OCI-LY7 (cell line): Measurements from ENCODE around the gene MARCKS. TPM values are rescaled to one million over a fixed set of nuclear protein-coding genes. Genes with fewer than 3 reads are reported as not detected.

Experiments used
- BruUV-seq: library from RNA; stranded (reverse); fragments of 400-500 nt; replicated peaks from 2 replicates; lab custom pipeline; 2021; lab: Mats Ljungman, UMichigan
- CTCF ChIA-PET: fragments of 300-600 bp; sonication (Branson Sonifier 250); formaldehyde crosslinking; loops from one replicate; lab custom pipeline; 2022; ENCODE audit warnings: antibody characterized with exemption; ENCODE audit not compliant: unreplicated experiment; lab: Charles Lee
- POLR2A ChIA-PET: fragments of 300-600 bp; sonication (Branson Sonifier 250); formaldehyde crosslinking; loops from one replicate; lab custom pipeline; 2022; ENCODE audit warnings: antibody characterized with exemption; lab: Charles Lee
- DNase-seq: peaks from one replicate; pipeline ENCODE4 v3.0.0-alpha.2; 2015; ENCODE audit warnings: low spot score
- H2AFZ ChIP-seq: fragments of 200-600 bp; sonication (generic), shearing (Covaris generic); 2 replicates; pipeline ENCODE4 v1.6.1; 2014; ENCODE audit warnings: mild to moderate bottlenecking, antibody characterized with exemption, low read length, moderate library complexity
- H3K27ac ChIP-seq: fragments of 200-600 bp; sonication (generic); 2 replicates; pipeline ENCODE4 v1.5.1; 2014; ENCODE audit warnings: mixed run types, low read depth, mild to moderate bottlenecking, moderate library complexity, low read length, inconsistent platforms; ENCODE audit not compliant: poor library complexity, severe bottlenecking
- H3K36me3 ChIP-seq: fragments of 200-600 bp; sonication (generic); 2 replicates; pipeline ENCODE4 v1.6.1; 2014; ENCODE audit warnings: mild to moderate bottlenecking, antibody characterized with exemption, low read length, moderate library complexity, mixed read lengths; ENCODE audit not compliant: insufficient read depth
- H3K4me1 ChIP-seq: fragments of 200-600 bp; sonication (generic); 2 replicates; pipeline ENCODE4 v1.5.1; 2014; ENCODE audit warnings: mild to moderate bottlenecking, low read length; ENCODE audit not compliant: insufficient read depth, poor library complexity, severe bottlenecking
- H3K4me2 ChIP-seq: fragments of 200-600 bp; sonication (generic); 2 replicates; pipeline ENCODE4 v1.6.1; 2014; ENCODE audit warnings: mild to moderate bottlenecking, low read length
- H3K4me3 ChIP-seq: fragments of 200-600 bp; sonication (generic); 2 replicates; pipeline ENCODE4 v1.5.1; 2014; ENCODE audit warnings: mild to moderate bottlenecking, low read depth, low read length; ENCODE audit not compliant: poor library complexity, severe bottlenecking
- H3K79me2 ChIP-seq: fragments of 200-600 bp; sonication (generic); 2 replicates; pipeline ENCODE4 v1.6.1; 2016; ENCODE audit warnings: low read depth, mild to moderate bottlenecking, low read length, moderate library complexity, mixed read lengths; ENCODE audit not compliant: insufficient read depth
- H3K9me2 ChIP-seq: fragments of 200-600 bp; sonication (generic); 2 replicates; pipeline ENCODE4 v1.6.1; 2016; ENCODE audit warnings: mild to moderate bottlenecking, low read length, mixed read lengths; ENCODE audit not compliant: insufficient read depth
- H3K9me3 ChIP-seq: fragments of 200-600 bp; sonication (generic); 2 replicates; pipeline ENCODE4 v1.6.1; 2014; ENCODE audit warnings: mild to moderate bottlenecking, mixed run types, low read length, mixed read lengths
- H4K20me1 ChIP-seq: fragments of 200-600 bp; sonication (generic); 2 replicates; pipeline ENCODE4 v1.6.1; 2014; ENCODE audit warnings: mild to moderate bottlenecking, antibody characterized with exemption, low read length, moderate library complexity, mixed read lengths; ENCODE audit not compliant: insufficient read depth
- EZH2phosphoT487 ChIP-seq: fragments of 200-600 bp; sonication (generic); IDR thresholded peaks from 2 replicates; pipeline ENCODE4 v1.6.1; 2018; ENCODE audit warnings: low read depth, borderline replicate concordance, mild to moderate bottlenecking, mixed run types, antibody characterized with exemption, low read length, moderate library complexity, mixed read lengths
- intact Hi-C: fragments of 100-400 bp; cut with micrococcal nuclease; formaldehyde crosslinking; loops from one replicate; pipeline ENCODE4 v1.10.0; 2022; ENCODE audit not compliant: unreplicated experiment
- total RNA-seq, 2 experiments: library from RNA; depleted of rRNA in 1 of 2; stranded (reverse); fragments of >200 nt in 1 of 2; shearing (Covaris generic) in 1 of 2; gene quantifications; 2 replicates each; pipeline ENCODE4 v1.2.3, GENCODE V29; 2014 to 2022
- TF ChIP-seq, protein P1 (sequence below): fragments of 200-600 bp; sonication (generic); conservative IDR thresholded peaks from 2 replicates; pipeline ENCODE4 v1.5.1; 2014; ENCODE audit warnings: mild to moderate bottlenecking, antibody characterized with exemption, low read length, moderate library complexity, mixed read lengths

Gene MARCKS
- total RNA-seq, 2 experiments from 2014 or later = 0.03 to 3.9 TPM

DNA sequence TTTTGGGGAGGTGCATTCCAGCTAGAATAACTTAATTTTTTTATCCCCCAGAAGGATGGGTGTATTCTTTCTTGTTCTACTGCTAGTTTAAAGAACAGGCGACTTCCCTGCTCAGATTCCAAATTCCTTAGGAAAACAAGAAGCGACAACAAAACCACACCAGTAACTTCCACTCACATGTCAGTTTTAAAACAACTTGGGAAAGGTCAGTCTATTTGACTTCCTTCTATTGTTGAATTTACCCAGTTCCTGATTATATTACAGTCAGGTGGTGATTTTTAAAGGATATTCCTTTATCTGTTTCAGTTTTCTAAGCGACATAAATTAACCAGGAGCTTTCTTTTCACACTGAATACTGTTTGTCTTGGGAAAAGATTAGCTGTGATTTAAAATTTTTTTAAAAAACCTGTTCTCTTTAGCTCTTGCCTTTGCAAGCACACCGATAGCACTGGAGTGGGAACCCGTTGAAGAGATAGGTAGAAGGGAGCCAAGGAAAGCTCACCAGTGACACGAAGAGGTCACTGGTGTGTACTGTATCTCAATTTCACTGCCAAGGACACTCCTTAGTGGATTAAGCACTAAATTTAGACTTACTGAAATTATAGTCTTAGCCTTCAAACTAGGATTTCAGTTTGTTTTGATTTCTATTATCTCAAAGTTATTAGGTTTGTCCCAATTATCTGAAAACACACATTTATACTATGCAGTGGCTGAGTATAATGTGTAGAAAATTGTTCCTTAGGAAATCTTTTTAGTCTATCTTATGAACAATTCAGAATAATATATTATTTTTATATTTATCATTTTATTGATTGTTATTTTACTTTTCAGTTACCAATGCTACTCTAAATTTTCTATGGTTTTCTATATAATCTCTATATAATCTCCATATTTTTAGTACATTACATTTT, 22.3 kb downstream of the MARCKS start:
- POLR2A ChIA-PET = interaction anchor here (0.6 to 1.0 kb wide), 2 partner anchors 80 to 81 kb away, joined by 3 read pairs; no protein-coding TSS in a partner anchor
- intact Hi-C loops = no loop called here
- TF ChIP-seq, protein P1, sequence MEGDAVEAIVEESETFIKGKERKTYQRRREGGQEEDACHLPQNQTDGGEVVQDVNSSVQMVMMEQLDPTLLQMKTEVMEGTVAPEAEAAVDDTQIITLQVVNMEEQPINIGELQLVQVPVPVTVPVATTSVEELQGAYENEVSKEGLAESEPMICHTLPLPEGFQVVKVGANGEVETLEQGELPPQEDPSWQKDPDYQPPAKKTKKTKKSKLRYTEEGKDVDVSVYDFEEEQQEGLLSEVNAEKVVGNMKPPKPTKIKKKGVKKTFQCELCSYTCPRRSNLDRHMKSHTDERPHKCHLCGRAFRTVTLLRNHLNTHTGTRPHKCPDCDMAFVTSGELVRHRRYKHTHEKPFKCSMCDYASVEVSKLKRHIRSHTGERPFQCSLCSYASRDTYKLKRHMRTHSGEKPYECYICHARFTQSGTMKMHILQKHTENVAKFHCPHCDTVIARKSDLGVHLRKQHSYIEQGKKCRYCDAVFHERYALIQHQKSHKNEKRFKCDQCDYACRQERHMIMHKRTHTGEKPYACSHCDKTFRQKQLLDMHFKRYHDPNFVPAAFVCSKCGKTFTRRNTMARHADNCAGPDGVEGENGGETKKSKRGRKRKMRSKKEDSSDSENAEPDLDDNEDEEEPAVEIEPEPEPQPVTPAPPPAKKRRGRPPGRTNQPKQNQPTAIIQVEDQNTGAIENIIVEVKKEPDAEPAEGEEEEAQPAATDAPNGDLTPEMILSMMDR = peak; percentile 68
- no peak for TF ChIP-seq EZH2phosphoT487
- H3K9me2 ChIP-seq = no peaks in the 10 kb centered on the region
- H3K4me1 ChIP-seq = no peaks in the 10 kb centered on the region
- CTCF ChIA-PET = no interaction called here
- H3K36me3 ChIP-seq = no peaks in the 10 kb centered on the region
- no peaks in the 10 kb centered on the region for H3K9me3 ChIP-seq
- no TSS peak for BruUV-seq
- no peak overlapping the region for H3K4me2 ChIP-seq
- H4K20me1 ChIP-seq = no peaks in the 10 kb centered on the region
- no peak overlapping the region for H3K4me3 ChIP-seq
- no peaks in the 10 kb centered on the region for H3K79me2 ChIP-seq
- H2AFZ ChIP-seq = no peak overlapping the region
- H3K27ac ChIP-seq = no peak overlapping the region
- DNase-seq = peak; percentile 24

DNA sequence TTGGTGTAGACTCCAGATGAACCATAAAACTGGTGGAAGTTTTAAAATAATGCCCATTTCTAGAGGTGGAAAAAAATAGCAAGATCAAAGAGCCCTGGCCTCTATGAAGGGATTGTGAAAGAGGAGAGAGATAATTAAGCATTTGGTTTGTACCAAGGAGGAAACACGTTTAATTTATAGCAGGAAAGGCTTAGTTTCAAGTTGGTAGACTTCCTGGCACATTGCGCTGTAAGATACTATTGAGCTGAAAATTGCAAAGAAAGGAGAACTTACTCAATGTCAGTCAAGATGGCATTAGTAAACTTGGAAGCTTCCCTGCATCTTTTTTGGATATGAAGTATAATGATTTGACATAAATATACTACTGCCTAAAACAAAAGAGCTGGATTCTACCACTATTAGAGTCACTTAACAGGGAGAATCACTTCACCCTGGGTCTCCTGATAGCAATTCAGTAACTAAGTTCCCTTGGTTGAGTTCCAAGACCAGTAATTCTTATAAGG, 24.4 kb downstream of the MARCKS start:
- intact Hi-C loops = no loop called here
- Histone ChIP-seq H3K4me2 (no peak overlapping the region), H2AFZ (no peak overlapping the region), H3K36me3 (no peaks in the 10 kb centered on the region), H3K27ac (no peak overlapping the region), H3K79me2 (no peaks in the 10 kb centered on the region), H3K9me2 (no peaks in the 10 kb centered on the region), H3K9me3 (no peaks in the 10 kb centered on the region), H3K4me3 (no peak overlapping the region), H4K20me1 (no peaks in the 10 kb centered on the region), H3K4me1 (no peaks in the 10 kb centered on the region)
- no peak for DNase-seq
- ChIA-PET POLR2A (interaction anchor here (0.7 kb wide), 1 partner anchor 1162 kb away, joined by 3 read pairs; no protein-coding TSS in a partner anchor), CTCF (no interaction called here)
- BruUV-seq = no TSS peak
- TF ChIP-seq EZH2phosphoT487 = no peak
- TF ChIP-seq, protein P1 = no peak
